Measurements from ENCODE around the gene SUGCT.
"Not testable (repeated sequence)": the region's sequence is repeated elsewhere in the genome, so short reads cannot be mapped to it uniquely, and the experiment has no call there.

Gene SUGCT

GRCh38 chr7:40644454-40645188 lies 509.8 kb downstream of the SUGCT start:
- no peak for DNase-seq

- no peak for DNase-seq
Observed at GRCh38 chr7:40645197-40645596, 510.4 kb downstream of the SUGCT start.

- DNase-seq: no peak
Observed at GRCh38 chr7:40646717-40647116, 511.9 kb downstream of the SUGCT start.

- DNase-seq: no peak
Observed at GRCh38 chr7:40647719-40648118, 512.9 kb downstream of the SUGCT start.

GRCh38 chr7:40649247-40649646 lies 514.4 kb downstream of the SUGCT start:
- DNase-seq: no peak

GRCh38 chr7:40650903-40651302 lies 516.1 kb downstream of the SUGCT start:
- not testable (repeated sequence) for DNase-seq

GRCh38 chr7:40654171-40654570 lies 519.4 kb downstream of the SUGCT start:
- DNase-seq: no peak

GRCh38 chr7:40655426-40655825 lies 520.6 kb downstream of the SUGCT start:
- DNase-seq: no peak

- DNase-seq: no peak
Observed at GRCh38 chr7:40656349-40656748, 521.5 kb downstream of the SUGCT start.

GRCh38 chr7:40658729-40659128 lies 523.9 kb downstream of the SUGCT start:
- no peak for DNase-seq

- DNase-seq: no peak
Observed at GRCh38 chr7:40659231-40659630, 524.4 kb downstream of the SUGCT start.

GRCh38 chr7:40673285-40673684 lies 538.5 kb downstream of the SUGCT start:
- DNase-seq: no peak

GRCh38 chr7:40674316-40674715 lies 539.5 kb downstream of the SUGCT start:
- DNase-seq: no peak

- DNase-seq: no peak
Observed at GRCh38 chr7:40675741-40676140, 540.9 kb downstream of the SUGCT start.

- DNase-seq: no peak
Observed at GRCh38 chr7:40676221-40676620, 541.4 kb downstream of the SUGCT start.

- no peak for DNase-seq
Observed at GRCh38 chr7:40680657-40681056, 545.9 kb downstream of the SUGCT start.

- DNase-seq: no peak
Observed at GRCh38 chr7:40682696-40683095, 547.9 kb downstream of the SUGCT start.

GRCh38 chr7:40694026-40694809 lies 559.4 kb downstream of the SUGCT start:
- DNase-seq: no peak

- DNase-seq: no peak
Observed at GRCh38 chr7:40694991-40695390, 560.2 kb downstream of the SUGCT start.

GRCh38 chr7:40697653-40698052 lies 562.8 kb downstream of the SUGCT start:
- DNase-seq: no peak

- DNase-seq: no peak
Observed at GRCh38 chr7:40698214-40698920, 563.6 kb downstream of the SUGCT start.

GRCh38 chr7:40698921-40699260 lies 564.1 kb downstream of the SUGCT start:
- DNase-seq: no peak

GRCh38 chr7:40700653-40701421 lies 566.0 kb downstream of the SUGCT start:
- no peak for DNase-seq

Data from activated CD8-positive, alpha-beta memory T cell treated with anti-CD3 and anti-CD28 coated beads, Interleukin-2, amount 50 U/mL, for 48 hours (primary cell).